Stimulated activated CD8-positive, alpha-beta memory T cell treated with anti-CD3 and anti-CD28 coated beads, Interleukin-12 subunit alpha, Interleukin-12 subunit beta, amount 100 ng/mL, for 4 hours (primary cell): ENCODE measurements around the gene NARF.
"Not testable (repeated sequence)": the region's sequence is repeated elsewhere in the genome, so short reads cannot be mapped to it uniquely, and the experiment has no call there.

Source experiments
- DNase-seq: peaks from one replicate; pipeline ENCODE4 v3.0.0-alpha.2; 2020; ENCODE audit warnings: low read depth

Gene NARF

GRCh38 chr17:82447876-82448275 is 10.7 kb upstream of the NARF start:
- DNase-seq = no peak

GRCh38 chr17:82449131-82449882 is 9.2 kb upstream of the NARF start:
- DNase-seq = peak; percentile 57

- DNase-seq = peak; percentile 19
These were observed 8.6 kb upstream of the NARF start for GRCh38 chr17:82449883-82450356.

GRCh38 chr17:82450357-82451106 is 8.0 kb upstream of the NARF start, which contains the start of gene CYBC1:
Gene CYBC1, minus strand, starts transcription at chr17:82450752. Its CDS starts 1,498 bp downstream, at chr17:82449254.
- DNase-seq = peak; percentile 92

GRCh38 chr17:82452162-82452561 is 6.4 kb upstream of the NARF start:
- DNase-seq = no peak

- not testable (repeated sequence) for DNase-seq
These were observed 5.4 kb upstream of the NARF start for GRCh38 chr17:82453151-82453550.

GRCh38 chr17:82453706-82454105 is 4.8 kb upstream of the NARF start:
- not testable (repeated sequence) for DNase-seq

- no peak for DNase-seq
These were observed 1.2 kb upstream of the NARF start for GRCh38 chr17:82457073-82457928.

GRCh38 chr17:82457929-82458178 is 687 bp upstream of the NARF start:
- no peak for DNase-seq

GRCh38 chr17:82458885-82459424 is 414 bp downstream of the NARF start:
- DNase-seq = no peak

- not testable (repeated sequence) for DNase-seq
These were observed 1.4 kb downstream of the NARF start for GRCh38 chr17:82459936-82460335.

GRCh38 chr17:82461827-82462524 is 3.4 kb downstream of the NARF start:
- DNase-seq = no peak

- DNase-seq = no peak
These were observed 4.8 kb downstream of the NARF start for GRCh38 chr17:82463391-82463790.

GRCh38 chr17:82463925-82464566 is 5.5 kb downstream of the NARF start:
- no peak for DNase-seq

GRCh38 chr17:82464567-82464929 is 6.0 kb downstream of the NARF start:
- no peak for DNase-seq

- no peak for DNase-seq
These were observed 6.6 kb downstream of the NARF start for GRCh38 chr17:82465023-82465603.

GRCh38 chr17:82468692-82469091 is 10.2 kb downstream of the NARF start:
- DNase-seq = no peak

- DNase-seq = no peak
These were observed 11.5 kb downstream of the NARF start for GRCh38 chr17:82470065-82470464.

- DNase-seq = no peak
These were observed 15.9 kb downstream of the NARF start for GRCh38 chr17:82474223-82475010.

GRCh38 chr17:82475458-82475857 is 16.9 kb downstream of the NARF start:
- no peak for DNase-seq
